ENCODE results near the gene ANKRD9. TPM values are rescaled to one million over a fixed set of nuclear protein-coding genes. Genes with fewer than 3 reads are reported as not detected.

Gene ANKRD9
- total and polyA plus RNA-seq, 10 of the 15 experiments (the other 5 are each of a cell fraction or from before 2014, with no cell fraction given) = 0.03 to 3.6 (median 0.49) TPM

GRCh38 chr14:102544046-102544746 is 34.6 kb upstream of the ANKRD9 start:
- ChIA-PET CTCF (no interaction called here), SMC1A (ENCODE audit: uncharacterized antibody, unreplicated experiment) (no interaction called here), RAD21 (ENCODE audit: unreplicated experiment) (no interaction called here), POLR2A (no interaction called here)
- WGBS (ENCODE audit: insufficient coverage, insufficient replicate concordance, low lambda C conversion rate, missing lambda C conversion rate) = 26% methylated on average over 27 of the region's 43 CpGs
- Histone ChIP-seq H4K20me1 (ENCODE audit: control insufficient read depth, insufficient read depth) (no peaks in the 10 kb centered on the region; the same call in 1 of the 2 replicates), H3K4me2 (ENCODE audit: control insufficient read depth, insufficient read depth) (no peak overlapping the region), H3K4me1 (ENCODE audit: control insufficient read depth, insufficient read depth, low read length) (no peaks in the 10 kb centered on the region), H3K4me3 (no peak overlapping the region), H3K9ac (ENCODE audit: control insufficient read depth, insufficient read depth, low read length) (no peak overlapping the region), H3K27ac (ENCODE audit: control insufficient read depth, insufficient read depth) (no peak overlapping the region), H3K36me3 (ENCODE audit: control insufficient read depth in 2 of 2, insufficient read depth in 2 of 2, low read length in 1 of 2) (no peaks in the 10 kb centered on the region), H3K27me3 (replicated peaks in 1 of 2; ENCODE audit: control insufficient read depth in 2 of 2, insufficient read depth in 2 of 2, low read length in 1 of 2) (peaks cover 8 to 16% of the 10 kb centered on the region in 2 experiments), H2AFZ (ENCODE audit: control insufficient read depth, low read depth, low read length) (no peak overlapping the region), H3K79me2 (ENCODE audit: control insufficient read depth, insufficient read depth, low read length) (no peaks in the 10 kb centered on the region), H3K9me3 (replicated peaks; ENCODE audit: control insufficient read depth, insufficient read depth, low read length) (no peaks in the 10 kb centered on the region; the same call in 2 of the 3 replicates)
- BruUV-seq (replicated peaks) = no TSS peak
- FAIRE-seq = no peak
- intact Hi-C loops (cut with micrococcal nuclease; ENCODE audit: unreplicated experiment) = no loop called here
- DNase-seq (ENCODE audit: low read depth, low spot score) = no peak
- no peak for ATAC-seq
- in situ Hi-C loops (cut with MboI) = no loop called here
- TF ChIP-seq RCOR1 (conservative IDR thresholded peaks at IDR 0.05; ENCODE audit: low read depth, low read length) (no peak), MEF2B (IDR thresholded peaks at IDR 0.05; ENCODE audit: partially characterized antibody, poor library complexity, severe bottlenecking) (no peak), ZZZ3 (IDR thresholded peaks at IDR 0.05; ENCODE audit: control insufficient read depth, insufficient read length, low read depth) (no peak), SREBF2 (IDR thresholded peaks at IDR 0.05; ENCODE audit: low read length) (no peak), JUND (IDR thresholded peaks at IDR 0.05; ENCODE audit: low read depth, low read length) (no peak), JUNB (IDR thresholded peaks at IDR 0.05) (no peak), TCF7 (IDR thresholded peaks at IDR 0.05; ENCODE audit: borderline replicate concordance) (no peak), CTCF (IDR thresholded peaks at IDR 0.05 in 2 of 3, conservative IDR thresholded peaks at IDR 0.05 in 1 of 3; ENCODE audit: control insufficient read depth in 2 of 3, extremely low read depth in 1 of 3, insufficient read depth in 1 of 3, low read depth in 3 of 3, low read length in 3 of 3) (no peak), HDAC2 (IDR thresholded peaks at IDR 0.05) (no peak), IRF3 (IDR thresholded peaks at IDR 0.05) (no peak), RELB (IDR thresholded peaks at IDR 0.05; ENCODE audit: low read depth) (no peak), POLR2AphosphoS5 (IDR thresholded peaks at IDR 0.05; ENCODE audit: low read length) (no peak), SRF (IDR thresholded peaks at IDR 0.05; ENCODE audit: low read depth in 2 of 2, low read length in 2 of 2) (no peak), MAX (IDR thresholded peaks at IDR 0.05; ENCODE audit: low read depth, low read length) (no peak), ESRRA (IDR thresholded peaks at IDR 0.05; ENCODE audit: low read length) (no peak)

Measured in GM12878 (cell line).